GM12872 (cell line): ENCODE results near the gene NECAB3.

Source experiments
- TF ChIP-seq, protein P1 (sequence below): IDR thresholded peaks from 3 replicates; pipeline ENCODE4 v1.5.1; 2011; ENCODE audit warnings: low read depth, mild to moderate bottlenecking, low read length, moderate library complexity; ENCODE audit not compliant: insufficient read depth

Gene NECAB3

GRCh38 chr20:33689973-33690372, 15.7 kb upstream of the NECAB3 start:
- TF ChIP-seq, protein P1, sequence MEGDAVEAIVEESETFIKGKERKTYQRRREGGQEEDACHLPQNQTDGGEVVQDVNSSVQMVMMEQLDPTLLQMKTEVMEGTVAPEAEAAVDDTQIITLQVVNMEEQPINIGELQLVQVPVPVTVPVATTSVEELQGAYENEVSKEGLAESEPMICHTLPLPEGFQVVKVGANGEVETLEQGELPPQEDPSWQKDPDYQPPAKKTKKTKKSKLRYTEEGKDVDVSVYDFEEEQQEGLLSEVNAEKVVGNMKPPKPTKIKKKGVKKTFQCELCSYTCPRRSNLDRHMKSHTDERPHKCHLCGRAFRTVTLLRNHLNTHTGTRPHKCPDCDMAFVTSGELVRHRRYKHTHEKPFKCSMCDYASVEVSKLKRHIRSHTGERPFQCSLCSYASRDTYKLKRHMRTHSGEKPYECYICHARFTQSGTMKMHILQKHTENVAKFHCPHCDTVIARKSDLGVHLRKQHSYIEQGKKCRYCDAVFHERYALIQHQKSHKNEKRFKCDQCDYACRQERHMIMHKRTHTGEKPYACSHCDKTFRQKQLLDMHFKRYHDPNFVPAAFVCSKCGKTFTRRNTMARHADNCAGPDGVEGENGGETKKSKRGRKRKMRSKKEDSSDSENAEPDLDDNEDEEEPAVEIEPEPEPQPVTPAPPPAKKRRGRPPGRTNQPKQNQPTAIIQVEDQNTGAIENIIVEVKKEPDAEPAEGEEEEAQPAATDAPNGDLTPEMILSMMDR, result no peak

- TF ChIP-seq, protein P1, result no peak
Measured at GRCh38 chr20:33689493-33689892, 15.3 kb upstream of the NECAB3 start.

DNA sequence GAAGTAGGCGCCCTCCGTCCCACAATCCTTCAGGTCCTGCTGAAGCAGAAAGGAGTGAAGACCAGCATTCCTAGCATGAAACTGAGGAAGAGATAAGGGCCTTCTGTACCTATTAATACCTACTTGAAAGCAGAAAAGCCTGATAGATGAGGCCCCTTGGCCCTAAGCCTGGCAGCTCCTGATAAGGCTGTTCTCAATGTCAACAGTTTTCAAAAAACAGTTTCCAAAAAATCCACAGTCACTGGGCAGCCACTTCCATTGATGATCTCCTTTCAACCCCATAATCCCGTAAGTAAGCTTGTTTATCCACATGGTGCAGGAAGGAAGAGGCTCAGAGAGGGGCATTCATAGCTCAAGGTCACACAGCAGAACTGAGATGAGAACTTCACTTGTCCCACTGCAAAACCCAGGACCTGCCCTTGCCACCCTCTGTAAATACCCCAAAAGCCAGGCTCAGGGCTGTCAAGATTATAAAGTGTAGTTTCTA, 14.8 kb upstream of the NECAB3 start:
- TF ChIP-seq, protein P1, result no peak

DNA sequence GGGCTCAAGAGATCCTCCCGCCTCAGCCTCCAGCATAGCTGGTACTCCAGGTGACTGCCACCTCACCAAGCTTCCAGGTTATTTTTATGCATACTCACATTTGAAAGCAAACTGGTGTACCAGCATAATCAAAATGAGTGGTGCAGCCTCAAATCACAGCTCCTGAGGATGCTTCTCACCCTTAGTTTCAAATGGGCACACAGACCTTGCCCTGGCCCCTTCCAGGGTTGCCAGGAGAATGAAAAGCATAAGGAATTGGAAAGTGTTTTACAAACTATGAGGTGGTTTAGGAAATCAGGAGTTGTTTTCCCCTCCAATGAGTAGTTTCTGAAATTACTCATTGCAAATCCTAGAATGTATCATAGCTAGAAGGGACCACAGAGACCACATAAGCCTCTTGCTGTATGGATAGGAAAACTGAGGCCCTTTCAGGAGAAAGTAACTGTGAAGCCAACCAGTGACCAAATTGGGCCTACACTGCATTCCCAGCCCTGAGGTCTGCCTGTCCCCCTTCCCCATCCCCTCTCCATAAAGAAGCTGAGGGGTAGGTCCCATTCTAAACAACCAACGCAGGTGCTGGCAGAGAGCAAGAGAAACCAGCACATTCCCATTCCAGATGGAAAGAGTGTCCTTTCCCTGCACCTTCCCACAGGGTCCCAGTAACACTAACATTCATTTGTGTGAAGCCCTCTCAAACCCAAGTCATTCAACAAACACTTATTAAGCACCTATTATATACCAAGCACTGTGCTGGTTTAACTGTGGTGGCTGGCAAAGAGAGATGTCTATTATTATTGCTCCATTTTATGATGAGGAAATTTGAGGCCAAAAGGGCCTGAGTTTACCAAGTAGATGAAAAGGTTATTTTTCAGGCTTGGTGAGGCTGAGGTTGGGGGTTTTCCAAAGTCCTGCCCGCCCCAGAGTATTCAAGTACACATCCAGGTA, 14.0 kb upstream of the NECAB3 start:
- TF ChIP-seq, protein P1, result no peak

GRCh38 chr20:33687370-33687915, 13.2 kb upstream of the NECAB3 start:
- TF ChIP-seq, protein P1, result no peak

DNA sequence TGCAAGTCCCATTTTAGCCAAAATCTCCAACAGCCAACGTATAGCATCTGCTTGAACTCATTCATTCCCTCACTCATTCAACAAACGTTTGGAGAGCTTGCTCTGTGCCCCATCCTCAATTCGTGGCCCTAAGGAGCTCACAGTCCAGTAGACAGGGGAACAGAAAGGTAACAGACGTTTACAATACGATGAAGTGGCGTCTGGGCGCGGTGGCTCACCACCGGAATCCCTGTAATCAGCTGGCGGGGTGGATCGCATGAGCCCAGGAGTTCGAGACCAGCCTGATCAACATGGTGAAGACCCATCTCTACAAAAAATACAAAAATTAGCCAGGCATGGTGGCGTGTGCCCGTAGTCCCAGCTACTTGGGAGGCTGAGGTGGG, 12.7 kb upstream of the NECAB3 start:
- TF ChIP-seq, protein P1, result no peak

DNA sequence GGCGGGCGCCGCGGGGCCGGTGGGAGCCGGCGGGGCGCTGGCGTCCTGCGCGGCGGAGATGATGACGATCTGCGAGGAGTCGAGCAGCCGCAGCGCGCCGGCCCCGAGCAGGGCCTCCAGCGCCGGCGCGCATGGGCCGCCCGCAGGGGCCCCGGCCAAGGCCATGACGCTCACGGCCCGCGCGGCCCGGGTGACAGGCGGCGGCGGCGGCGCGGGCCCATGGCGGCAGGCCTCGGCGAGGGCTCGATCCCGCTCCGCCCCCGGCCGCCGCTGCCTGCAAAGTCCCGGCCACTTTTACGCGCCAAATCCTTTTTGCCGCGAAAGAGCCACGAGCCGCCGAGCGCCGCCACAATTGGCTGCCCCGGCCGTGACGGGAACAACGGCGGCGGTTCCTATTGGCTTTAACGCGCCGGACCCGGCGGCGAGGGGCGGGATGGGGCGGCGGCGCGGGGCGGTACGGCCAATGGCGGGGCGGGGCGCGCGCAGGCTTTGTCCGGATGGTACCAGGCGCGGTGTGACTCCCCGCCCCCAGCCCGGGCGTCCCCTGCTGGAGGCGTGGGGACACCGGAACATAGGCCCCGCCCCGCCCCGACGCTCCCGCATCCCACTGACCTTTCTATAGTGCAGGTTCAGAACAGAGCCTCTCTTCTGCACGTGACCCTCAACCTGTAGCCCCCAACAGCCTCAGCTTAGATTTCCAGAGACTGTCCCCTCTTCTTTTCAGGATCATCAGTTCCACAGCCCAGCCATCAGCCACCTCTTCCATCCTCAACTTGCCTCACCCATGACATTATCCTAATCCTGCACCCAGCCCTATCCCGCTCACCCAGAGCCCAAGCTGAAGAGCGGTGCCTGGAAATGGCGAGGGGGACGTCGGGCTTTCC, 12.1 kb upstream of the NECAB3 start, which contains the start of gene E2F1:
Gene E2F1, minus strand, starts transcription at position 286 of the 884 bp plus-strand sequence. Its CDS starts 121 bp downstream, at position 165.
- TF ChIP-seq, protein P1, result 0 out of 3 replicates have a peak, but pooled peaks have one; percentile 24
